Astrocyte (in vitro differentiated cells and primary cell): Measurements from ENCODE around the gene GKAP1.

Experiments
- CTCF ChIP-seq: IDR thresholded peaks from 2 replicates; pipeline ENCODE4 v1.5.1; 2011; ENCODE audit warnings: low read depth, mild to moderate bottlenecking, inconsistent platforms, low read length, moderate library complexity; ENCODE audit not compliant: insufficient read depth
- EZH2 ChIP-seq: IDR thresholded peaks from 2 replicates; pipeline ENCODE4 v1.6.1; 2012; ENCODE audit warnings: mild to moderate bottlenecking, low read length, inconsistent platforms; ENCODE audit not compliant: insufficient read depth

GRCh38 chr9:83775932-83776331 lies 41.6 kb downstream of the GKAP1 start:
- TF ChIP-seq CTCF = no peak
- no peak for TF ChIP-seq EZH2
